Measurements from ENCODE around the gene EHMT1.
"Not testable (repeated sequence)": the region's sequence is repeated elsewhere in the genome, so short reads cannot be mapped to it uniquely, and the experiment has no call there.

Gene EHMT1

GRCh38 chr9:137791947-137792346 lies 173.1 kb downstream of the EHMT1 start:
- no peak for DNase-seq

GRCh38 chr9:137793196-137793841 lies 174.5 kb downstream of the EHMT1 start:
- no peak for DNase-seq

DNA sequence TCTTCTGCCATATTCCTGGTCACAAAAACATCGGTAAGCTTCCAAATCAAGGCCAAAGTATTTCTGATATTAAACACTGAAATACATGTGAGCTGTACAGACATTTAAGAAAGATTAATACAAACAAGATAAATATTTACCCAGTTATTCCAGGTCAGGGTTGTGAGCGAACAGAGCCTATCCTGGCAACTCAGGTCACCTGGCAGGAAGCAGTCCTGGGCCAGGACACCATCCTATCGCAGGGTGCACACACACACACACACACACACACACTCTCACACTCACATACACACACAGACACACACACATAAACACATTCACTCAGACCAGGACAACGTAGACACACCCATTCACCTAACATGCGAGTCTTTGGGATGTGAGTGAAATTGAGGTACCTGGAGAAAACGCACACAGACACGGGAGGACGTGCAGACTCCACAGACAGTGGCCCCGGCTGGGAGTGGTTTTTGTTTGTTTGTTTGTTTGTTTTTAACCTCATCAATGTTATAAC lies 176.4 kb downstream of the EHMT1 start:
- DNase-seq: no peak

DNA sequence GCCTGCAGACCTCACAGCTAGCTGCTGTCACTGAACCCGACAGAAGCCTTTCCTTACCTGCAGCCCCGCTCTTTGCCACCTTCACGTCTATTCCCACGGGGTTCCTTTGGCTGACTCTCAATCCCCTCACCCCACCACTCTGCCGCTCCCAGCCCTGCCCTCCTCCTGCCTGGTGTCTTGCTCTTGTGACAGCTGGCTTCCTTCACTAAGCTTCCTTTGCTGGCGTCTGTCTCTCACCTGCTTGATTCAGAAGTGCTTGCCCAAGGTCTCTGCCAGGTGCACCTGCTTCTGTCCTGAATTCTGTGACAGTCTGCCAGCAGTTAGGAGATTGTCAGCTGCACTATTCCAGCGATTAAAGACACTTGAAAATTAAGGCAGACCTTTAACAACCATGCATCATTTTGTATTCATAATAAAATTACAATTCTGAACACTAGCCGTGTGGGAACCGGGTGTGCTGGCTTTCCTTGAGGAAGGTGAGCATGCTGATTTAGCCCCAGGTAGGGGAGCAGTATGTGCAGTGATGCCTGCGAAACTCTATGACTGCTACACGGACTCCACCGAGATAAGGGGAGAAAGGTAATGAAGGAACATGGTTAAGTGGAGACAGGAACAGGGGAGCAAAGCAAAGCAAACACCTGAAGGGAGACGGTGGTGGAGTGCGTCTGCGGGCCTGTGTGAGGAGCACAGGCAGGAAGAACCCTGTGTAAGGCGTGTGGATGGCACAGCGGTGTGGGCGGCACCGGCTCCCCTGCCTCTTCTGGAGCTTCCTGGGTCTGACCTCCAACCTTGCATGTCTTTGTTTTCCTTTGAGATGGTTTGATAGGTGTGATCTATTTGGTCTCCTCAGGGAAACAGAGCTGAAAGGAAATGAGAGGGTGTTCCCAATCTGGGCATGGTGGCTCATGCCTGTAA lies 178.7 kb downstream of the EHMT1 start:
- DNase-seq: peak; percentile 62

GRCh38 chr9:137798142-137798541 lies 179.3 kb downstream of the EHMT1 start:
- no peak for DNase-seq

- no peak for DNase-seq
Measured at GRCh38 chr9:137798901-137799629, 180.3 kb downstream of the EHMT1 start.

GRCh38 chr9:137799630-137799983 lies 180.8 kb downstream of the EHMT1 start:
- DNase-seq: no peak

- DNase-seq: no peak
Measured at GRCh38 chr9:137800196-137801022, 181.6 kb downstream of the EHMT1 start.

DNA sequence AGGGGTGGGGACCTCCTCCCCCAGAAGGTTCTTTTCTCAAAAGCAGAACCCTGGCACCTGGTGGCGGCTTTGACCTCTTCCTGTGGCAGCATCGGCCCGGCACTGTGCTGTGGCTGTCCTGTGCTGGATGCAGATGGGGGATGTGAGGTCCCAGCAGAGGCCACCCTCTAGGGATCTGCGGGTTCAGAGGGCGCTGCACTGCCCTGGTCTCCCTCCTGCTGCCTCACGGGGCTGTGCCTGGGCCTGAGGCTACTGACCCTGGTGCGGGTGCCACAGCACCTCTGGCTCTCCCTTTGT lies 182.2 kb downstream of the EHMT1 start:
- no peak for DNase-seq

GRCh38 chr9:137802021-137802420 lies 183.2 kb downstream of the EHMT1 start:
- DNase-seq: no peak

- DNase-seq: no peak
Measured at GRCh38 chr9:137802521-137803243, 183.9 kb downstream of the EHMT1 start.

GRCh38 chr9:137804908-137805630 lies 186.3 kb downstream of the EHMT1 start:
- no peak for DNase-seq

- no peak for DNase-seq
Measured at GRCh38 chr9:137807721-137808703, 189.2 kb downstream of the EHMT1 start.

DNA sequence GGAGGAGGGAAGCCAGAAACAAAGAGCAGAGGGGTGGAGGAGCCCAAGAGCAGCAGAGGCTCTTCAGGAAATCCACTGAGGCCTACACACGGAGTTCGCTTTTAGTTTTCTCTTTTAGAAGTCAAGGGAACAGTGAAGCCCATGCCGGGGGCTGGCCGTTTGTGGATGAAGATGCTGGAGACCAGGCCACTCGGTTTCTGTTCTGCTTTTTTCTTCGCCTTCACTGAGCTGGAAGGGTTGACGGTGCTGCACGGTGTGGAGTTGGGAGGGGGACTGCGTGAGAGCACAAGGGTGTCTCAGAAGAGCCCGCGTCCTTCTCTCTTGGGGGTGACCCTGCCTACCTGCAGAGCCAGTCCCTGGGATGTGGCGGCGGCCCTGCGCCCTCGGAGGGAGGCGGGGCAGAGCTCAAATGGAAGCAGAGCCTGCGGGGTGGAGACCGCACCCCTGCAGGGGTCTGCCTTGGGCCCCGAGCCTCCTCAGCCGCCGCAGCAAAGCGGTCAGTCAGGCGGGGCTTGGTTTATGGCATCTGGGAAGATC lies 190.3 kb downstream of the EHMT1 start:
- DNase-seq: no peak

- not testable (repeated sequence) for DNase-seq
Measured at GRCh38 chr9:137809726-137810450, 191.1 kb downstream of the EHMT1 start.

DNA sequence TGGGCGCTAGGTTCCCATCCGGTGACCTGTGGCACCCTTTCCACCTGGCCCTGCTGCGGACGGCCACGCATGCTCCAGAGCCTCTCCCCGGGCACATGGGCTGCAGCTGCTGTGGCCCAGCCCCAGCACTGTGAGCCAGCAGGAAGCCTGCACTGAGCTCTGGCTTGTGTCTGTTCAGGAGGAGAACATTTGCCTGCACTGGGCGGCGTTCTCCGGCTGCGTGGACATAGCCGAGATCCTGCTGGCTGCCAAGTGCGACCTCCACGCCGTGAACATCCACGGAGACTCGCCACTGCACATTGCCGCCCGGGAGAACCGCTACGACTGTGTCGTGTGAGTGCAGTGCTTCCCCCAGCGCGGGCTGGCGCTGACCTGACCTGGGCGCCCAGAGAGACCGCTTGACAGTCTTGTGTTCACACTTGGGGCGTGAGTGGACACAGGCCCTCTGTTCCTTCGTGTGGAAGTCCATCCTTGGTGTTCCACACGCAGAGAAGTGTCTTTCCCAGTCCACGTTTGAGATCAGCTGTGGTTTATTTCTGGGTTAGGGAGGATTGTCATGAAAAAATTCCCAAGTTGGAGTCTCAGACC lies 192.6 kb downstream of the EHMT1 start:
- DNase-seq: no peak

GRCh38 chr9:137812356-137813023 lies 193.7 kb downstream of the EHMT1 start:
- no peak for DNase-seq

DNA sequence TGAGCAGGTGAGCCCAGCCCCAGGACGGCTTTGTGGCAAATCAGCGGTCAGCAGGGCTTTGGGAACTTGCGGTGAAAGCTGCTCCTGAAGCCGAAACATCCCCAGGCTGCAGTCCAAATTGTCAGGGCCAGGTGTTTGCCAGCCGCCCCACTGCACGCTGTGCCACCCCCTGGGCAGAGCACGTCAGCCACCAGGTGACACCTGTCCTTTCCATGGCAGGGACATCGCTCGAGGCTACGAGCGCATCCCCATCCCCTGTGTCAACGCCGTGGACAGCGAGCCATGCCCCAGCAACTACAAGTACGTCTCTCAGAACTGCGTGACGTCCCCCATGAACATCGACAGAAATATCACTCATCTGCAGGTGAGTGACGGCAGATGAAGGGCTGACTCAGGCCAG lies 194.4 kb downstream of the EHMT1 start:
- peak; percentile 92 for DNase-seq
